GM21576 (cell line): ENCODE results near the gene TXLNA.

Source experiments
- ATAC-seq: cut with Tn5 transposase; IDR thresholded peaks from one replicate; pipeline ENCODE4 v1.9.1; 2021; ENCODE audit warnings: mild to moderate bottlenecking, moderate library complexity; ENCODE audit not compliant: unreplicated experiment

Gene TXLNA

DNA sequence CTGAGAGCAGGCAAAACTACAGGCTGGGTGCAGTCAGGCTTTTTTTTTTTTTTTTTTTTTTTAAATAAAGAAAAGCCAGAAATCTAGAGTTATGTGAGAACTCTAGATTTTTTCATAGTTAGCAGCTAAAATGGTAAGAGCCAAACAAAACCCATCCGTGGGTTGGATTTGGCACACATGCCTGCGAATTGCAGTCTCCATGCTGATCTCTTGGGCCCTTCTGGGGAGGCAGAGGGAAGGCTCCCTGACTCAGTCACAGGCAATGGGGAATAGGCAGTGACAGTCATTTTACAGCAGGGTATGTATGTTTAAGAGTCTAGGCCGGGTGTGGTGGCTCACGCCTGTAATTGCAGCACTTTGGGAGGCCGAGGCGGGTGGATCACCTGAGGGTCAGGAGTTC lies 2.6 kb downstream of the TXLNA start:
- no peak for ATAC-seq

DNA sequence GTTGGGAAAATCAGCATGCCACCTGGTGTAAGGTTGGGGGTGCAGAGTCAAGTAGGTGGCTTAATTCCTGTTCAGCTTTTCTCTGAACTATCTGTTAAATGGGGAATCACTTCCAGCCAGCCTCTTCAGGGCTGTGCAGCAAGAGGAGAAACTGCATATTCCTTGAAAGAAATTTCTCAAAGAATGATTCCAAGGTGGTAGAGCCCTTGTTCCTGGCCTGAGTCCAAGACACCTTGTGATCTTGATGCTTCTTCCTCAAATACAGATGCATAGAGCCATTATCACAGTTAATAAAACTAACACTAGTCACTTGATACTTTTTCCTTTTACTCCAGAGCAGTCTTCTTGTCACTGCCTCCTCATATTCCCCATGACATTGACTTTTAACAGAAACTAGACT lies 5.2 kb downstream of the TXLNA start:
- no peak for ATAC-seq

GRCh38 chr1:32186077-32186476 lies 6.6 kb downstream of the TXLNA start:
- no peak for ATAC-seq

DNA sequence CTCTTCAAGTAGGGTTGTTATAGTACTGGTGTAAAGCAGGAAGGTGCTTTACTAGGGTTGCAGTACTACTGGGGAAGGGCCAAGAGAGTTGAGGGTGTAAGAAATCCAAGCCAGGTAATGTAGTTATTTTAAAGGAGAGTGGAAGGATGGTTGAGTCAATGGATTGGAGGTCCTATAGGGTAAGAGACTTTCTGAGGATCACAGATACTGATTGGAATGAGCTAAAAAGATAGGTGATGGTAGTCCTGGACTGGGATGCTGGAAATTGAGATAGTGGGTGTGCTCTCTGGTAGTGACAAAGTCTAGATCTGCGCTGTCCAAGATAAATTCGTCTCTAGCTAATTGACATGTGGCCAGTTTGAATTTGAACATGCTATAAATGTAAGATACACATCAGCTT lies 7.0 kb downstream of the TXLNA start:
- no peak for ATAC-seq

DNA sequence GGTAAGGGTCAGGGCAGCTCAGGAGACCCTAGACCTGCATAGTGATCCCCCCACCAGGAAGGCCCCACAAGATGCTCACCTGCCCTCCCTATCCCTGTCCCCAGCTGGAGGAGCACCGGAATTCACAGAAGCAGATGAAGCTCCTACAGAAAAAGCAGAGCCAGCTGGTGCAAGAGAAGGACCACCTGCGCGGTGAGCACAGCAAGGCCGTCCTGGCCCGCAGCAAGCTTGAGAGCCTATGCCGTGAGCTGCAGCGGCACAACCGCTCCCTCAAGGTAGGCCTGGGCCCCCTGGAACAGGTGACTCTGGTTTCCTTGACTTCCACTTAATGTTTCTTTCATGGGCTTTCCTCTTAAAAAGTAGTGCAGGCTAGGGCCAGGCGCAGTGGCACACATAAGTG lies 8.4 kb downstream of the TXLNA start:
- no peak for ATAC-seq

GRCh38 chr1:32192220-32192948 lies 12.9 kb downstream of the TXLNA start:
- ATAC-seq: no peak

DNA sequence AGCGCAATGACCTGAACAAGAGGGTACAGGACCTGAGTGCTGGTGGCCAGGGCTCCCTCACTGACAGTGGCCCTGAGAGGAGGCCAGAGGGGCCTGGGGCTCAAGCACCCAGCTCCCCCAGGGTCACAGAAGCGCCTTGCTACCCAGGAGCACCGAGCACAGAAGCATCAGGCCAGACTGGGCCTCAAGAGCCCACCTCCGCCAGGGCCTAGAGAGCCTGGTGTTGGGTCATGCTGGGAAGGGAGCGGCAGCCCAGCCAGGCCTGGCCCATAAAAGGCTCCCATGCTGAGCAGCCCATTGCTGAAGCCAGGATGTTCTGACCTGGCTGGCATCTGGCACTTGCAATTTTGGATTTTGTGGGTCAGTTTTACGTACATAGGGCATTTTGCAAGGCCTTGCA lies 15.5 kb downstream of the TXLNA start:
- no peak for ATAC-seq

DNA sequence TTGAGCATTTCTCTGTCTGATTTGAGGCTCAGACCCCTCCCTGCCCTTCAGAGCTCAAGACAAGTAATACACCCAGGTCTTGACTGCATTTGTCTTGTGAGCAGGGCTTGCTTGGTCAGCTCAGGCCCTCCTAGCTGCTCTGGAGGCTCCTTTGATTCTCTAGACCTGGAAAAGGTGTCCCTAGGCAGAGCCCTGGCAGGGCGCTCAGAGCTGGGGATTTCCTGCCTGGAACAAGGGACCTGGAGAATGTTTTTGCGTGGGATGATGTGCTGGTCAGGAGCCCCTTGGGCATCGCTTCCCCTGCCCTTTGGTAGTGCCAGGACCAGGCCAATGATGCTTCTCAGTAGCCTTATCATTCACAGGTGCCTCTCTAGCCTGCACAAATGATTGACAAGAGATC lies 16.1 kb downstream of the TXLNA start:
- no peak for ATAC-seq

GRCh38 chr1:32195972-32196823 lies 16.7 kb downstream of the TXLNA start:
- ATAC-seq: no peak

DNA sequence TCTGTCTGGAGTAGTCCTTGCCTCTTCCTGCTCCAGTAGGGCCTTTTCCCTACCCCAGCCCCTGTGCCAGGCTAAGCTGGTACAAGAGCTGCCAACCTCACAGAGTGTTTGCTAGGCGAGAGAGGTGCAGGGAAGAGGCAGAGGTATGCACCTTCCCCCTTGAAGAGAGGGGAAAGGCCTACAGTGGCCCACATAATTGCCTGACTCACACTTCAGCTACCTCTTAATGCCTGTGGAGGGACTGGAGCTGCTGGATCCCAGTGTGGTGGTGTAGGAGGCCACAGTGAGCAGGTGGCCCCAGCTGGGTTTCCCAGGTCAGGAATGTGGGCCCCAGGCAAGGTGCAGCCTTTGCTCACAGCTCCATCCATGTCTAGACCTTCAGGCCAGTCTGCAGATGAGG lies 17.6 kb downstream of the TXLNA start:
- ATAC-seq: no peak

DNA sequence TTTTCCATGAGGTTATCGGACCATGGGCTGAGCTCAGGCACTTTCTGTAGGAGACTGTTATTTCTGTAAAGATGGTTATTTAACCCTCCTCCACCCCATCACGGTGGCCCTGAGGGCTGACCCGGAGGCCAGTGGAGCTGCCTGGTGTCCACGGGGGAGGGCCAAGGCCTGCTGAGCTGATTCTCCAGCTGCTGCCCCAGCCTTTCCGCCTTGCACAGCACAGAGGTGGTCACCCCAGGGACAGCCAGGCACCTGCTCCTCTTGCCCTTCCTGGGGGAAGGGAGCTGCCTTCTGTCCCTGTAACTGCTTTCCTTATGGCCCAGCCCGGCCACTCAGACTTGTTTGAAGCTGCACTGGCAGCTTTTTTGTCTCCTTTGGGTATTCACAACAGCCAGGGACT lies 18.4 kb downstream of the TXLNA start:
- no peak for ATAC-seq

- ATAC-seq: no peak
Measured at GRCh38 chr1:32198237-32199042, 19.0 kb downstream of the TXLNA start.

GRCh38 chr1:32199043-32199716 lies 19.7 kb downstream of the TXLNA start:
- no peak for ATAC-seq

DNA sequence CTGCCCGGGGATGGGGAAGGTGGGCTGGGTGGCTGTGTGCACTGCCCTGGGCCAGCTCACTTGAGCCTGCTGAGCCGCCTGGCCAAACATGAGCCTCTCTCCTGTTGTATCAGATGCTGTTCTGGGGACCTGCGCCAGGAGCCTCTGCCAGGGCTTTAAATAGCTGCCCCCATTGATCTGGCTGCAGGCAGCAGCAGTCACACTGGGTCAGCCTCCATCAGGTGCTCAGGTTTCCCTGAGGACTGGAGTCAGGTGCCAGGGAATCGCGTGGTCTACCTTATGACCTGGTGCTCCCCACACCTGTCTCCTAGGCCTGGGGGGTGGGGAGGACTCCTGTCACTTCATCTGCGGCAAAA lies 20.2 kb downstream of the TXLNA start:
- ATAC-seq: no peak

- no peak for ATAC-seq
Measured at GRCh38 chr1:32200226-32201010, 20.9 kb downstream of the TXLNA start, which contains the start of gene CCDC28B. TSS of gene CCDC28B (plus strand) at chr1:32200595. CDS start at chr1:32201936, 1,341 bp downstream.

- ATAC-seq: no peak
Measured at GRCh38 chr1:32201011-32201855, 21.8 kb downstream of the TXLNA start.

DNA sequence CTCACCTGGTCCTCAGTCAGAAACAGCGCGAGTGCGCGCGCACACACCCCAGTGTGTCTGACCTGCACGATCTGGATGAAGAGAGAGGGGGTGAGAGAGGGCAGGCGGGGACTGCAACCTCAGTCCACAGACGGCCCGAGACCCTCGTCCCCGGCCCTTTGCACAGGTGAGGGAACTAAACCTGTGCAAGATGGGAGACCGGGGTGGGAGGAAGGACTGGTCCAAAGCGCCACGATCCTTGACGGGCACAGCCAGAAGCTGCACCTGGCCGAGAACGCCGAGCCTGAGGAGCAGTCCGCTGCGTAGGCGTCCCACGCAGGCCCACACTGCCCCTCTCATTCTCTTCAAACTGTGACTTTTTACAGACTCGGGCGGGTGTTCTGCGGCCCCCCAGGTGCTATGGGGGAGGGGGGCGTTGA lies 25.5 kb downstream of the TXLNA start:
- ATAC-seq: no peak

- ATAC-seq: no peak
Measured at GRCh38 chr1:32205401-32206370, 26.2 kb downstream of the TXLNA start, which contains the start of gene IQCC. TSS of gene IQCC (plus strand) at chr1:32205671. CDS start at chr1:32205682, 11 bp downstream.
